ENCODE data around the gene CRELD1. TPM values are rescaled to one million over a fixed set of nuclear protein-coding genes. Genes with fewer than 3 reads are reported as not detected.
"Not testable (repeated sequence)": the region's sequence is repeated elsewhere in the genome, so short reads cannot be mapped to it uniquely, and the experiment has no call there.

CRELD1 gene
- polyA plus RNA-seq, 1 of the 3 experiments (the other 2 are of a cell fraction), result 77.6 TPM

GRCh38 chr3:9893739-9894138 is 39.9 kb upstream of the CRELD1 start (continued):
- TF ChIP-seq CTCF (IDR thresholded peaks at IDR 0.05), result no peak

GRCh38 chr3:9895715-9896114 is 37.9 kb upstream of the CRELD1 start:
- POLR2A ChIA-PET, result interaction anchor here (0.6 to 0.9 kb wide), 2 partner anchors 15 to 38 kb away, joined by 3 read pairs; partner anchors contain the start of gene CRELD1
- H2AFZ ChIP-seq (ENCODE audit: low read depth); H4K20me1 ChIP-seq (ENCODE audit: insufficient read depth); H3K27me3 ChIP-seq (ENCODE audit: insufficient read depth); CTCF ChIA-PET; H3K9ac ChIP-seq; H3K9me3 ChIP-seq; H3K27ac ChIP-seq (ENCODE audit: low read depth in 2 of 2, low read length in 1 of 2); H3K4me3 ChIP-seq (ENCODE audit: low read depth in 2 of 2, low read length in 1 of 2); H3K9me2 ChIP-seq; DNase-seq; H3K4me2 ChIP-seq: not testable (repeated sequence)
- Histone ChIP-seq H3F3A (replicated peaks; ENCODE audit: insufficient read depth) (peaks cover 31% of the 10 kb centered on the region), H3K4me1 (ENCODE audit: control insufficient read depth in 1 of 2, insufficient read depth in 2 of 2, low read depth in 1 of 2, low read length in 1 of 2) (peaks cover 0 to 13% of the 10 kb centered on the region in 2 experiments; a peak in 2 of 4 replicates), H3K79me2 (ENCODE audit: insufficient read depth) (peaks cover 51% of the 10 kb centered on the region), H3K36me3 (replicated peaks in 1 of 2; ENCODE audit: control insufficient read depth in 1 of 2, insufficient read depth in 2 of 2, low read length in 1 of 2) (peaks cover 23 to 25% of the 10 kb centered on the region in 2 experiments)
- 99% methylated on average over 3 of the region's 3 CpGs for WGBS (ENCODE audit: low lambda C conversion rate)

- H4K20me1 ChIP-seq (ENCODE audit: insufficient read depth); H3K9ac ChIP-seq; H3K4me3 ChIP-seq (ENCODE audit: low read depth in 2 of 2, low read length in 1 of 2); H3K4me1 ChIP-seq (ENCODE audit: control insufficient read depth in 1 of 2, insufficient read depth in 2 of 2, low read depth in 1 of 2, low read length in 1 of 2); H3K4me2 ChIP-seq; H3K9me2 ChIP-seq; H2AFZ ChIP-seq (ENCODE audit: low read depth); POLR2A ChIA-PET; H3K27ac ChIP-seq (ENCODE audit: low read depth in 2 of 2, low read length in 1 of 2); H3K9me3 ChIP-seq; DNase-seq; H3K27me3 ChIP-seq (ENCODE audit: insufficient read depth): not testable (repeated sequence)
- Histone ChIP-seq H3F3A (replicated peaks; ENCODE audit: insufficient read depth) (peaks cover 28% of the 10 kb centered on the region), H3K36me3 (replicated peaks in 1 of 2; ENCODE audit: control insufficient read depth in 1 of 2, insufficient read depth in 2 of 2, low read length in 1 of 2) (peaks cover 23 to 25% of the 10 kb centered on the region in 2 experiments), H3K79me2 (ENCODE audit: insufficient read depth) (peaks cover 40% of the 10 kb centered on the region)
- CTCF ChIA-PET, result interaction anchor here (0.7 kb wide), 1 partner anchor 50 kb away, joined by 3 read pairs; no protein-coding TSS in a partner anchor
- WGBS (ENCODE audit: low lambda C conversion rate), result 93% methylated on average over 10 of the region's 10 CpGs
Measured at GRCh38 chr3:9896755-9897407, 36.8 kb upstream of the CRELD1 start.

- Histone ChIP-seq H3K27ac (ENCODE audit: low read depth in 2 of 2, low read length in 1 of 2) (peak overlapping the region; percentile 5 to 8; a peak in 2 of 4 replicates), H3K9me3 (no peaks in the 10 kb centered on the region), H3F3A (replicated peaks; ENCODE audit: insufficient read depth) (peaks cover 25% of the 10 kb centered on the region), H3K4me2 (no peak overlapping the region), H3K79me2 (ENCODE audit: insufficient read depth) (peaks cover 31% of the 10 kb centered on the region), H3K9me2 (no peaks in the 10 kb centered on the region), H2AFZ (ENCODE audit: low read depth) (no peak overlapping the region), H3K4me3 (ENCODE audit: low read depth in 2 of 2, low read length in 1 of 2) (no peak overlapping the region), H3K4me1 (ENCODE audit: control insufficient read depth in 1 of 2, insufficient read depth in 2 of 2, low read depth in 1 of 2, low read length in 1 of 2) (peaks cover 4 to 9% of the 10 kb centered on the region in 2 experiments; a peak in 2 of 4 replicates), H3K9ac (no peak overlapping the region), H3K36me3 (replicated peaks in 1 of 2; ENCODE audit: control insufficient read depth in 1 of 2, insufficient read depth in 2 of 2, low read length in 1 of 2) (peaks cover 19 to 25% of the 10 kb centered on the region in 2 experiments), H3K27me3 (ENCODE audit: insufficient read depth) (no peaks in the 10 kb centered on the region), H4K20me1 (ENCODE audit: insufficient read depth) (peaks cover 7% of the 10 kb centered on the region; the same call in 1 of the 2 replicates)
- WGBS (ENCODE audit: low lambda C conversion rate), result 64% methylated on average over 4 of the region's 4 CpGs
- peak; percentile 66 for TF ChIP-seq NFIC (IDR thresholded peaks at IDR 0.05; ENCODE audit: borderline replicate concordance)
- no peak for TF ChIP-seq GATA2 (CRISPR knock-in tag; IDR thresholded peaks at IDR 0.05)
- peak; percentile 55 for TF ChIP-seq TCF12 (IDR thresholded peaks at IDR 0.05)
- peak; percentile 88 for TF ChIP-seq PBX3 (IDR thresholded peaks at IDR 0.05)
- TF ChIP-seq USF1 (IDR thresholded peaks at IDR 0.05; ENCODE audit: borderline replicate concordance, low read depth), result no peak
- peak; percentile 44; the same call in 1 of the 2 replicates for TF ChIP-seq YY1 (IDR thresholded peaks at IDR 0.05; ENCODE audit: low read depth)
- TF ChIP-seq NRF1 (IDR thresholded peaks at IDR 0.05; ENCODE audit: low read depth, low read length), result peak; percentile 36
- DNase-seq, result no peak
- CTCF ChIA-PET, result interaction anchor here (0.6 to 0.7 kb wide), 2 partner anchors 44 to 51 kb away, joined by 3 read pairs; no protein-coding TSS in a partner anchor
- POLR2A ChIA-PET, result no interaction called here
Measured at GRCh38 chr3:9897408-9898372, 35.9 kb upstream of the CRELD1 start.
